Colonic mucosa (tissue), 4 donors: Measurements from ENCODE around the gene EFTUD2. TPM values are rescaled to one million over a fixed set of nuclear protein-coding genes. Genes with fewer than 3 reads are reported as not detected.

Experiments used
- DNase-seq: peaks from one replicate; pipeline ENCODE4 v3.0.0-alpha.2; 2020
- H3K27ac ChIP-seq: fragments of 200-600 bp; one replicate; pipeline ENCODE4 v1.8.0; 2021
- H3K27me3 ChIP-seq: fragments of 200-600 bp; one replicate; pipeline ENCODE4 v1.8.0; 2021
- H3K36me3 ChIP-seq: fragments of 200-600 bp; one replicate; pipeline ENCODE4 v1.8.0; 2021
- H3K4me1 ChIP-seq: fragments of 200-600 bp; one replicate; pipeline ENCODE4 v1.8.0; 2021; ENCODE audit warnings: mild to moderate bottlenecking
- H3K4me3 ChIP-seq: fragments of 200-600 bp; one replicate; pipeline ENCODE4 v1.8.0; 2021
- H3K9ac ChIP-seq, 2 donors: one replicate each; pipeline ENCODE4 v1.7.0; 2013; ENCODE audit warnings: control low read depth in 2 of 2, low read depth in 2 of 2, low read length in 2 of 2
- H3K9me3 ChIP-seq: fragments of 200-600 bp; one replicate; pipeline ENCODE4 v1.8.0; 2021
- CTCF ChIP-seq: fragments of 200-600 bp; IDR thresholded peaks from one replicate; pipeline ENCODE4 v1.8.0; 2022; ENCODE audit warnings: antibody characterized with exemption, mild to moderate bottlenecking
- intact Hi-C: fragments of 100-400 bp; cut with DNase I; formaldehyde crosslinking; loops from one replicate; pipeline ENCODE4 v1.14.1; 2022
- total RNA-seq, 2 donors: library from RNA; stranded (reverse); fragmentation: NEBNext Ultra II Directional in 1 of 2; extraction: Animal tissue kit (Norgen Biotek cat#: 25700) in 1 of 2; gene quantifications; one replicate each; pipeline ENCODE4 v1.2.1, GENCODE V29; 2021
- donor health status: healthy.
- donor health status: DM: no; HTN: no; CAD: no.
- donor health status: DM: no; HTN: no; CAD: no.

The EFTUD2 gene
- total RNA-seq, 2 donors from 2014 or later, result 74.8 to 109 TPM

- intact Hi-C loops, result no loop called here
- no peak for DNase-seq
- H3K9ac ChIP-seq, result no peak overlapping the region
Measured at GRCh38 chr17:44901411-44901921, 2.2 kb upstream of the EFTUD2 start.

GRCh38 chr17:44900894-44901293 is 1.6 kb upstream of the EFTUD2 start:
- Histone ChIP-seq H3K9ac (no peak overlapping the region), H3K27me3 (no peaks in the 10 kb centered on the region), H3K4me1 (peaks cover 13% of the 10 kb centered on the region), H3K9me3 (no peaks in the 10 kb centered on the region), H3K36me3 (no peaks in the 10 kb centered on the region), H3K27ac (no peak overlapping the region), H3K4me3 (no peak overlapping the region)
- intact Hi-C loops, result no loop called here
- DNase-seq, result no peak
- no peak for TF ChIP-seq CTCF

More at GRCh38 chr17:44901411-44901921, 2.2 kb upstream of the EFTUD2 start:
- no peaks in the 10 kb centered on the region for H3K9me3 ChIP-seq
- H3K4me3 ChIP-seq, result no peak overlapping the region
- no peaks in the 10 kb centered on the region for H3K27me3 ChIP-seq
- H3K4me1 ChIP-seq, result peaks cover 13% of the 10 kb centered on the region
- no peak for TF ChIP-seq CTCF
- no peaks in the 10 kb centered on the region for H3K36me3 ChIP-seq
- no peak overlapping the region for H3K27ac ChIP-seq

GRCh38 chr17:44898768-44899073 is 524 bp downstream of the EFTUD2 start:
- peak; percentile 46 for DNase-seq
- no peaks in the 10 kb centered on the region for H3K36me3 ChIP-seq
- no peaks in the 10 kb centered on the region for H3K27me3 ChIP-seq
- no peaks in the 10 kb centered on the region for H3K9me3 ChIP-seq
- H3K4me3 ChIP-seq, result peak overlapping the region; percentile 79
- H3K27ac ChIP-seq, result peak overlapping the region; percentile 85
- H3K4me1 ChIP-seq, result peaks cover 10% of the 10 kb centered on the region
- H3K9ac ChIP-seq, result peak overlapping the region; percentile 81 to 95
- intact Hi-C loops, result no loop called here
- TF ChIP-seq CTCF, result no peak

GRCh38 chr17:44894642-44895041 is 4.6 kb downstream of the EFTUD2 start:
- Histone ChIP-seq H3K36me3 (no peaks in the 10 kb centered on the region), H3K9me3 (no peaks in the 10 kb centered on the region), H3K4me1 (peaks cover 10% of the 10 kb centered on the region), H3K27me3 (no peaks in the 10 kb centered on the region), H3K27ac (no peak overlapping the region), H3K4me3 (no peak overlapping the region), H3K9ac (no peak overlapping the region)
- DNase-seq, result no peak
- intact Hi-C loops, result no loop called here
- TF ChIP-seq CTCF, result no peak

- Histone ChIP-seq H3K9me3 (no peaks in the 10 kb centered on the region), H3K9ac (no peak overlapping the region), H3K27ac (no peak overlapping the region), H3K4me3 (no peak overlapping the region), H3K36me3 (no peaks in the 10 kb centered on the region), H3K4me1 (no peaks in the 10 kb centered on the region), H3K27me3 (no peaks in the 10 kb centered on the region)
- TF ChIP-seq CTCF, result no peak
- DNase-seq, result no peak
- intact Hi-C loops, result no loop called here
Measured at GRCh38 chr17:44892250-44892649, 7.0 kb downstream of the EFTUD2 start.

GRCh38 chr17:44889003-44889402 is 10.2 kb downstream of the EFTUD2 start:
- intact Hi-C loops, result no loop called here
- no peak overlapping the region for H3K9ac ChIP-seq
- no peak overlapping the region for H3K27ac ChIP-seq
- H3K27me3 ChIP-seq, result no peaks in the 10 kb centered on the region
- H3K36me3 ChIP-seq, result peaks cover 12% of the 10 kb centered on the region
- H3K4me1 ChIP-seq, result no peaks in the 10 kb centered on the region
- no peaks in the 10 kb centered on the region for H3K9me3 ChIP-seq
- H3K4me3 ChIP-seq, result no peak overlapping the region
- DNase-seq, result no peak
- no peak for TF ChIP-seq CTCF
